Gastrocnemius medialis (tissue), 4 donors: Measurements from ENCODE around the gene HBS1L.

Source experiments
- CTCF ChIP-seq, 5 experiments: fragments of 450-650 bp in 3 of 5; fragments of 200-600 bp in 2 of 5; sonication (generic) in 2 of 5; IDR thresholded peaks in 4 of 5; conservative IDR thresholded peaks in 1 of 5; 1 replicate in 4 of 5; 2 replicates in 1 of 5; pipeline ENCODE4 v1.5.1; 2016 to 2019; ENCODE audit warnings: antibody characterized with exemption in 5 of 5, mild to moderate bottlenecking in 3 of 5, moderate library complexity in 3 of 5
- POLR2A ChIP-seq, 2 donors: fragments of 450-650 bp; IDR thresholded peaks; one replicate each; pipeline ENCODE4 v1.6.1; 2017; ENCODE audit warnings: antibody characterized with exemption in 2 of 2, mild to moderate bottlenecking in 2 of 2, moderate library complexity in 2 of 2

- TF ChIP-seq CTCF (IDR thresholded peaks at IDR 0.05 in 4 of 5, conservative IDR thresholded peaks at IDR 0.05 in 1 of 5) (no peak), POLR2A (IDR thresholded peaks at IDR 0.05) (no peak)
Measured at GRCh38 chr6:134936476-134936875, 118.1 kb downstream of the HBS1L start.
